H9 (cell line): ENCODE results near the gene DNAJB6. TPM values are rescaled to one million over a fixed set of nuclear protein-coding genes. Genes with fewer than 3 reads are reported as not detected.
A peak's percentile ranks its signal among the peaks of the same experiment; 100 is the strongest.

ENCODE experiments used
- DNase-seq: peaks from one replicate; pipeline ENCODE4 v3.0.0-alpha.2; 2017
- H2AFZ ChIP-seq: one replicate; pipeline ENCODE4 v1.6.1; 2013; ENCODE audit warnings: mild to moderate bottlenecking, low read length, control low read depth, moderate library complexity
- H2AK5ac ChIP-seq: 2 replicates; pipeline ENCODE4 v1.6.1; 2013; ENCODE audit warnings: low read length, control low read depth, mixed read lengths; ENCODE audit not compliant: insufficient read length
- H2BK120ac ChIP-seq: one replicate; pipeline ENCODE4 v1.6.1; 2013; ENCODE audit warnings: low read depth, mild to moderate bottlenecking, low read length, control low read depth, inconsistent platforms; ENCODE audit not compliant: poor library complexity, severe bottlenecking
- H2BK12ac ChIP-seq: 2 replicates; pipeline ENCODE4 v1.6.1; 2013; ENCODE audit warnings: low read length, control low read depth, mixed read lengths, low read depth; ENCODE audit not compliant: insufficient read length
- H2BK15ac ChIP-seq: 2 replicates; pipeline ENCODE4 v1.6.1; 2013; ENCODE audit warnings: low read depth, low read length, control low read depth
- H2BK20ac ChIP-seq: one replicate; pipeline ENCODE4 v1.6.1; 2013; ENCODE audit warnings: low read depth, mild to moderate bottlenecking, low read length, control low read depth, inconsistent platforms; ENCODE audit not compliant: poor library complexity, severe bottlenecking
- H2BK5ac ChIP-seq: 2 replicates; pipeline ENCODE4 v1.6.1; 2013; ENCODE audit warnings: low read length, control low read depth, mixed read lengths; ENCODE audit not compliant: insufficient read length
- H3K14ac ChIP-seq: 2 replicates; pipeline ENCODE4 v1.6.1; 2013; ENCODE audit warnings: low read length, control low read depth; ENCODE audit not compliant: insufficient read depth
- H3K18ac ChIP-seq: 2 replicates; pipeline ENCODE4 v1.6.1; 2013; ENCODE audit warnings: low read depth, mild to moderate bottlenecking, mixed read lengths, low read length, control low read depth; ENCODE audit not compliant: insufficient read length
- H3K23ac ChIP-seq: 2 replicates; pipeline ENCODE4 v1.6.1; 2013; ENCODE audit warnings: low read length, control low read depth, mixed read lengths, low read depth; ENCODE audit not compliant: insufficient read length
- H3K23me2 ChIP-seq: 2 replicates; pipeline ENCODE4 v1.6.1; 2013; ENCODE audit warnings: low read depth, mild to moderate bottlenecking, mixed read lengths, low read length, control low read depth; ENCODE audit not compliant: insufficient read length, poor library complexity, severe bottlenecking
- H3K27ac ChIP-seq: 2 replicates; pipeline ENCODE4 v1.5.1; 2013; ENCODE audit warnings: low read length, control low read depth, mixed read lengths, low read depth; ENCODE audit not compliant: insufficient read length
- H3K27me3 ChIP-seq: 2 replicates; pipeline ENCODE4 v1.6.1; 2013; ENCODE audit warnings: low read length, control low read depth, inconsistent platforms; ENCODE audit not compliant: insufficient read depth
- H3K4ac ChIP-seq: 2 replicates; pipeline ENCODE4 v1.6.1; 2013; ENCODE audit warnings: low read depth, mild to moderate bottlenecking, control low read depth, inconsistent platforms, low read length, moderate library complexity
- H3K4me1 ChIP-seq: 2 replicates; pipeline ENCODE4 v1.6.1; 2013; ENCODE audit warnings: low read length, control low read depth, inconsistent platforms; ENCODE audit not compliant: insufficient read depth
- H3K4me2 ChIP-seq: 2 replicates; pipeline ENCODE4 v1.6.1; 2013; ENCODE audit warnings: low read length, control low read depth, mixed read lengths; ENCODE audit not compliant: insufficient read length, insufficient read depth
- H3K56ac ChIP-seq: 2 replicates; pipeline ENCODE4 v1.6.1; 2013; ENCODE audit warnings: low read depth, mild to moderate bottlenecking, mixed read lengths, low read length, control low read depth; ENCODE audit not compliant: insufficient read length
- H3K79me1 ChIP-seq: 2 replicates; pipeline ENCODE4 v1.6.1; 2013; ENCODE audit warnings: low read depth, mild to moderate bottlenecking, moderate library complexity, low read length, control low read depth, inconsistent platforms; ENCODE audit not compliant: insufficient read depth, poor library complexity, severe bottlenecking
- H3K79me2 ChIP-seq: 2 replicates; pipeline ENCODE4 v1.6.1; 2013; ENCODE audit warnings: low read length, control low read depth, inconsistent platforms; ENCODE audit not compliant: insufficient read depth
- H3K9ac ChIP-seq: 2 replicates; pipeline ENCODE4 v1.6.1; 2013; ENCODE audit warnings: low read length, control low read depth, mixed read lengths; ENCODE audit not compliant: insufficient read length; ENCODE audit errors: extremely low read depth
- H3K9me3 ChIP-seq: one replicate; pipeline ENCODE4 v1.6.1; 2013; ENCODE audit warnings: low read depth, low read length, inconsistent platforms; ENCODE audit not compliant: control insufficient read depth
- H3T11ph ChIP-seq: one replicate; pipeline ENCODE4 v1.6.1; 2013; ENCODE audit warnings: mild to moderate bottlenecking, low read length, control low read depth, inconsistent platforms
- H4K20me1 ChIP-seq: one replicate; pipeline ENCODE4 v1.6.1; 2013; ENCODE audit not compliant: control insufficient read depth, insufficient read length, insufficient read depth
- H4K5ac ChIP-seq: 2 replicates; pipeline ENCODE4 v1.6.1; 2013; ENCODE audit warnings: low read depth, mild to moderate bottlenecking, mixed read lengths, low read length, control low read depth; ENCODE audit not compliant: insufficient read length
- H4K8ac ChIP-seq: replicated peaks from 2 replicates; pipeline ENCODE4 v1.6.1; 2013; ENCODE audit warnings: low read length, control low read depth, mixed read lengths, low read depth; ENCODE audit not compliant: insufficient read length
- H4K91ac ChIP-seq: 2 replicates; pipeline ENCODE4 v1.6.1; 2013; ENCODE audit warnings: low read depth, mild to moderate bottlenecking, moderate library complexity, mixed read lengths, low read length, control low read depth; ENCODE audit not compliant: insufficient read length
- H3K27ac Mint-ChIP-seq, 3 experiments: 2 replicates in 2 of 3; 3 replicates in 1 of 3; pipeline ENCODE4 v1.8.0; 2020 to 2021; ENCODE audit warnings: mixed read lengths in 3 of 3, mild to moderate bottlenecking in 1 of 3, moderate library complexity in 1 of 3
- H3K27me3 Mint-ChIP-seq: 2 replicates; pipeline ENCODE4 v1.8.0; 2021; ENCODE audit warnings: low read depth, mild to moderate bottlenecking, moderate library complexity, mixed read lengths
- H3K36me3 Mint-ChIP-seq, 3 experiments: 2 replicates in 2 of 3; 3 replicates in 1 of 3; pipeline ENCODE4 v1.8.0; 2020 to 2021; ENCODE audit warnings: low read depth in 3 of 3, mixed read lengths in 3 of 3; ENCODE audit not compliant: insufficient read depth in 1 of 3
- H3K4me1 Mint-ChIP-seq, 2 experiments: 2 replicates each; pipeline ENCODE4 v1.8.0; 2020; ENCODE audit warnings: mixed read lengths in 2 of 2
- H3K4me3 Mint-ChIP-seq, 2 experiments: 2 replicates in 1 of 2; 3 replicates in 1 of 2; pipeline ENCODE4 v1.8.0; 2020 to 2021; ENCODE audit warnings: mild to moderate bottlenecking in 2 of 2, mixed read lengths in 2 of 2, moderate library complexity in 1 of 2
- H3K9me3 Mint-ChIP-seq, 2 experiments: 2 replicates in 1 of 2; 3 replicates in 1 of 2; pipeline ENCODE4 v1.8.0; 2020; ENCODE audit warnings: mild to moderate bottlenecking in 2 of 2, mixed read lengths in 2 of 2, moderate library complexity in 1 of 2
- WGBS: extraction: QIAGEN DNeasy Blood & Tissue Kit; methylation state at CpG from one replicate; pipeline ENCODE4 v1.1.7; 2013; ENCODE audit warnings: missing lambda C conversion rate, low lambda C conversion rate, mixed read lengths; ENCODE audit not compliant: insufficient read length; ENCODE audit errors: extremely low coverage; 5-methylcytosine and 5-hydroxymethylcytosine counted together
- long read RNA-seq: library from polyadenylated mRNA; unstranded; transcript quantifications from one replicate; pipeline ENCODE4 v2.0.0, GENCODE V29; 2020
- total RNA-seq: library from RNA; stranded (reverse); gene quantifications from 2 replicates; pipeline ENCODE4 v1.2.1, GENCODE V29; 2021
- TF ChIP-seq, protein P1 (sequence below): fragments of 200-600 bp; sonication (generic); conservative IDR thresholded peaks from 3 replicates; pipeline ENCODE4 v1.8.0; 2021; ENCODE audit warnings: antibody characterized with exemption, mild to moderate bottlenecking

DNAJB6 gene
- 215 and 216 TPM in 2 replicates for total RNA-seq
- long read RNA-seq, full-length matches to known transcripts = 1,611 of 1,808 reads
- long read RNA-seq, partial matches to known transcripts = 37 of 1,808 reads
- long read RNA-seq, other reads (novel, unspliced or antisense) = 160 of 1,808 reads

DNA sequence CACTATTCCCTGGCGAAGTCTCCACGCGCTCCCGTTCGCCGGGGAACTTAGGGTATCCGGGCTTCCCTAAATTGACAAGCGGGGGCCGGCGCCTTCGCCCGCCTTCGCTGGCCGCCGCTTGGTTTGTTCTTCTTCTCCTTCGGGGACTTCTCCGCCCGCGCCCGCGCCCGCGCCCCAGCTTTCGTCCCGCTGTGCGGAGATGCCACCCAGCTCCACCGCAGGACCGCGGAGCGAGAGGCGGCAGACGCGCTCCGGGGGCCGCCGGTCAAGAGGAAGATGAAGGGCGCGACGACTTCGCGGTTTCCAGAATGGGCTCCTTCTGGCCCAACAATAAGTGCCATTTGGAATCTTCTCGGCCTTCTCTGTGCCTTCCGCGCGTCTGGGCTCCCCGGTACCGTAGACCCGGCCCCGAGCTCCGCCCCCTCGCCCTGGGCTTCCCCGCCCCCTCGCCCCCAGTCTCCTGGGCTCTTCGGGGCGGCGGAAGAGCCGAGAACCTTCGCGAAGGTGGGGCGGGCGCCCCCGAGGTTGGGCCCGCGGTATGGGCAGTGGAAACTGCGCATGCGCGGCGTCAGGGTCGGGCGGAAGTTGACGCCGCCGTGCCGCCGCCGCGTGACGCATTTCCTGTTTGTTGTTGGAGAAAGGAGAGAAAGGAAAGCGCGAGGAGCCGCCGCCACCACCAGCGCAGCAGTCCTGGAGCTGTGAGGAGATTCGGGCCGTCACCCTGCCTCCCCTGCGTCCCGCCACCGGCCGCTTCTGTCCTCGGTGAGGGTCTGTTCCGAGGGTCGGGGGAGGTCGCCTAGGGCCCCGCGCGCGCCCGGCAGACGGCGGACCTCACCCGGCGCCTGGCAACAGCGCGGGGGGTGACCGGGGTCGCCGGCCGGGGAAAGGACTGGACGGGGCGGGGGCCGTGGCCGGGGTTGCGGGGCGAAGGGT, at the start of gene DNAJB6:
Gene DNAJB6, plus strand, starts transcription at position 622 of the 933 bp plus-strand sequence. CDS start 21,569 bp downstream, outside the sequence.
- no peaks in the 10 kb centered on the region for H3K9me3 Mint-ChIP-seq
- peak within 1 kb of the TSS; percentile 77 to 97 for H3K4me3 Mint-ChIP-seq
- no CpG with 5 or more reads among the region's 114 CpGs for WGBS
- Histone ChIP-seq H3K79me2 (peaks cover 40% of the 10 kb centered on the region), H3T11ph (no peak within 1 kb of the TSS), H2BK12ac (no peak within 1 kb of the TSS), H4K8ac (no peak within 1 kb of the TSS), H3K56ac (no peak within 1 kb of the TSS), H3K18ac (peak within 1 kb of the TSS; percentile 90), H2BK20ac (no peak within 1 kb of the TSS), H2BK15ac (no peak within 1 kb of the TSS), H3K4me2 (peak within 1 kb of the TSS; percentile 59), H4K5ac (no peak within 1 kb of the TSS), H3K23me2 (peaks cover 11% of the 10 kb centered on the region), H4K20me1 (no peaks in the 10 kb centered on the region), H3K79me1 (no peaks in the 10 kb centered on the region), H3K9me3 (no peaks in the 10 kb centered on the region), H4K91ac (no peak within 1 kb of the TSS), H3K27ac (no peak within 1 kb of the TSS), H3K4ac (no peak within 1 kb of the TSS), H2BK120ac (no peak within 1 kb of the TSS), H3K14ac (peak within 1 kb of the TSS; percentile 68), H3K9ac (peak within 1 kb of the TSS; percentile 97), H3K4me1 (no peaks in the 10 kb centered on the region; the same call in 1 of the 2 replicates), H2BK5ac (no peak within 1 kb of the TSS), H2AK5ac (no peak within 1 kb of the TSS), H2AFZ (no peak within 1 kb of the TSS), H3K23ac (no peak within 1 kb of the TSS), H3K27me3 (no peaks in the 10 kb centered on the region)
- peaks cover 31 to 47% of the 10 kb centered on the region in 2 experiments for H3K4me1 Mint-ChIP-seq
- no peaks in the 10 kb centered on the region; the same call in none of the 2 replicates for H3K27me3 Mint-ChIP-seq
- H3K27ac Mint-ChIP-seq = peak within 1 kb of the TSS; percentile 95 to 99 (median 98)
- peaks cover 15 to 25% (median 15%) of the 10 kb centered on the region in 3 experiments for H3K36me3 Mint-ChIP-seq
- peak; percentile 93 for DNase-seq
- TF ChIP-seq, protein P1, sequence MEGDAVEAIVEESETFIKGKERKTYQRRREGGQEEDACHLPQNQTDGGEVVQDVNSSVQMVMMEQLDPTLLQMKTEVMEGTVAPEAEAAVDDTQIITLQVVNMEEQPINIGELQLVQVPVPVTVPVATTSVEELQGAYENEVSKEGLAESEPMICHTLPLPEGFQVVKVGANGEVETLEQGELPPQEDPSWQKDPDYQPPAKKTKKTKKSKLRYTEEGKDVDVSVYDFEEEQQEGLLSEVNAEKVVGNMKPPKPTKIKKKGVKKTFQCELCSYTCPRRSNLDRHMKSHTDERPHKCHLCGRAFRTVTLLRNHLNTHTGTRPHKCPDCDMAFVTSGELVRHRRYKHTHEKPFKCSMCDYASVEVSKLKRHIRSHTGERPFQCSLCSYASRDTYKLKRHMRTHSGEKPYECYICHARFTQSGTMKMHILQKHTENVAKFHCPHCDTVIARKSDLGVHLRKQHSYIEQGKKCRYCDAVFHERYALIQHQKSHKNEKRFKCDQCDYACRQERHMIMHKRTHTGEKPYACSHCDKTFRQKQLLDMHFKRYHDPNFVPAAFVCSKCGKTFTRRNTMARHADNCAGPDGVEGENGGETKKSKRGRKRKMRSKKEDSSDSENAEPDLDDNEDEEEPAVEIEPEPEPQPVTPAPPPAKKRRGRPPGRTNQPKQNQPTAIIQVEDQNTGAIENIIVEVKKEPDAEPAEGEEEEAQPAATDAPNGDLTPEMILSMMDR = no peak
